Measurements from ENCODE around the gene ZIC3.
"Not testable (repeated sequence)": the region's sequence is repeated elsewhere in the genome, so short reads cannot be mapped to it uniquely, and the experiment has no call there.

ZIC3 gene

DNA sequence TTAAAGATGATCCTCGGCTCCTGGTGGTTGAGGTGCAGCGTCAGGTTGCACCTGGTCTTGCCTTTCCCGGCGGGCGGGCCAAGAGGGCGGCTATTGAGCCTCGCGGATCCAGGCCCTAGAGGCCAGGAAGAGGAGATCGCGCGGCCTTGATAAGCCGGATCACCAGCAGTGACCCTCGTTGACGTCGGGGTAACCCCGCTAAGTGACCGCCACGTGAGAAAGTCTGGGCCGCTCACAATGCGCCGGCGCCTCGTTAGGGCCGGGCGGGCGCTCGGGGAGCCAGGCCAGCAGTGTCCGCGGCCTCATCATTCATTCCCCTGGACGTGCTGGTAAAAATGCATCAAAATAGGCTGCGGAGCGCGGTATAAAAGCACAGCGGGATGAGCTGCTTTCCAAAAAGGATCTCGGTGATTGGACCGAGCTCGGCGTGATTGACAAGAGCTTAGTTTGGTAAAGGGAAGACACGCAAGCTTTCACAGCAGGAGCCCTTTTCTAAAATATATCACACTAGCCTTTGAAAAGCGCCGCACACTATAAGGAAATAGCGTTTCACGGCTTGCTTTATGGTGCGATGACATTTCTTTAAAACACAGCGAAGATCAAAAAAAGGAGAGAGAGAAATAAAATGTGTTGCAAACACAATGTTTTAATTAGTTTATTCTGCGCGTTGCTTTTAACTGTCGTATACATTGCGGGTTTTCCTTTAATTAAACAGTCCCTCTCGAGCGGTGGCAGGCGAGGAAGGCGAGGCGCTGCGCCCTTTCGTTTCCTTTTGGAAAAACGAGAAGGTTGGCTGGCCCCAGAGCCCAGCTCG lies 15.9 kb upstream of the ZIC3 start:
- TF ChIP-seq, protein P1, sequence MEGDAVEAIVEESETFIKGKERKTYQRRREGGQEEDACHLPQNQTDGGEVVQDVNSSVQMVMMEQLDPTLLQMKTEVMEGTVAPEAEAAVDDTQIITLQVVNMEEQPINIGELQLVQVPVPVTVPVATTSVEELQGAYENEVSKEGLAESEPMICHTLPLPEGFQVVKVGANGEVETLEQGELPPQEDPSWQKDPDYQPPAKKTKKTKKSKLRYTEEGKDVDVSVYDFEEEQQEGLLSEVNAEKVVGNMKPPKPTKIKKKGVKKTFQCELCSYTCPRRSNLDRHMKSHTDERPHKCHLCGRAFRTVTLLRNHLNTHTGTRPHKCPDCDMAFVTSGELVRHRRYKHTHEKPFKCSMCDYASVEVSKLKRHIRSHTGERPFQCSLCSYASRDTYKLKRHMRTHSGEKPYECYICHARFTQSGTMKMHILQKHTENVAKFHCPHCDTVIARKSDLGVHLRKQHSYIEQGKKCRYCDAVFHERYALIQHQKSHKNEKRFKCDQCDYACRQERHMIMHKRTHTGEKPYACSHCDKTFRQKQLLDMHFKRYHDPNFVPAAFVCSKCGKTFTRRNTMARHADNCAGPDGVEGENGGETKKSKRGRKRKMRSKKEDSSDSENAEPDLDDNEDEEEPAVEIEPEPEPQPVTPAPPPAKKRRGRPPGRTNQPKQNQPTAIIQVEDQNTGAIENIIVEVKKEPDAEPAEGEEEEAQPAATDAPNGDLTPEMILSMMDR (IDR thresholded peaks at IDR 0.05; ENCODE audit: extremely low read depth, insufficient read depth, missing control alignments) = no peak
- DNase-seq (ENCODE audit: low spot score) = no peak
- in situ Hi-C loops (cut with MboI; ENCODE audit: low pct_unique_long_range_greater_than_20kb, low sequenced_read_pairs, unreplicated experiment) = no loop called here

DNA sequence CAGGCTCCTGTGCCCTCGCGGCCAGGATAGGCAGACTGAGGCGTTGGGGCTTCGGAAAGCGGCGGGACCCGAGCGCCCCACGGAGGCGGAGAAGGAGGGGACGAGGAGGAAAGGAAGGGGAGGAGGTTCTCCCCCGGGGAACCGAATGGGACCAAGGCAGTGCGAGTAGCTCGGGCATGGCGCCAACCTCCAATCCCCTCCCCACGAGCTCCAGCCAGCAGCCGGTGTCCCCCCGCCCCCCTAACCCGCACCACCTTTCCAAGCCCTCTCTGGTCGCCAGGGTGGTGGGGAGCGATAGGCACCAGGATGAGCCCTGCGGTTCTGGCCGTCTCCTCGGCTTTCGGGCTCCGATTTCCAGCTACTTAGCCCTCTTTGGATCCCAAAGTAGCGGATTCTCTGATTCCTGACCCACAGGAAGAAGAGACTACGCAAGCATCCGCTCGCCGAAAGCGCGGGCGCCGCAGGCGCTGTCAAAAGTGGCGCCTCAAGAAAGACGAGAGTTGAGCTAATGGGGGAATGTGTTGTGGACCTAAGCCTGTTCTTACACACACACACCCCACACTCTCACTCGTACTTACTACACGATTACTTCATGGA lies 15.2 kb upstream of the ZIC3 start:
- no peak for DNase-seq (ENCODE audit: low spot score)
- in situ Hi-C loops (cut with MboI; ENCODE audit: low pct_unique_long_range_greater_than_20kb, low sequenced_read_pairs, unreplicated experiment) = no loop called here
- TF ChIP-seq, protein P1 (IDR thresholded peaks at IDR 0.05; ENCODE audit: extremely low read depth, insufficient read depth, missing control alignments) = no peak

- in situ Hi-C loops (cut with MboI; ENCODE audit: low pct_unique_long_range_greater_than_20kb, low sequenced_read_pairs, unreplicated experiment) = not testable (repeated sequence)
These were observed 13.8 kb upstream of the ZIC3 start for GRCh38 chrX:137552098-137552497.

GRCh38 chrX:137562096-137562495 lies 3.8 kb upstream of the ZIC3 start:
- DNase-seq (ENCODE audit: low spot score) = no peak
- in situ Hi-C loops (cut with MboI; ENCODE audit: low pct_unique_long_range_greater_than_20kb, low sequenced_read_pairs, unreplicated experiment) = no loop called here
- TF ChIP-seq, protein P1 (IDR thresholded peaks at IDR 0.05; ENCODE audit: extremely low read depth, insufficient read depth, missing control alignments) = no peak

More at GRCh38 chrX:137552098-137552497, 13.8 kb upstream of the ZIC3 start:
- DNase-seq (ENCODE audit: low spot score) = not testable (repeated sequence)

- TF ChIP-seq, protein P1 (IDR thresholded peaks at IDR 0.05; ENCODE audit: extremely low read depth, insufficient read depth, missing control alignments) = no peak
- in situ Hi-C loops (cut with MboI; ENCODE audit: low pct_unique_long_range_greater_than_20kb, low sequenced_read_pairs, unreplicated experiment) = no loop called here
- no peak for DNase-seq (ENCODE audit: low spot score)
These were observed 2.0 kb upstream of the ZIC3 start for GRCh38 chrX:137563681-137564651.

- DNase-seq (ENCODE audit: low spot score) = no peak
- in situ Hi-C loops (cut with MboI; ENCODE audit: low pct_unique_long_range_greater_than_20kb, low sequenced_read_pairs, unreplicated experiment) = no loop called here
- TF ChIP-seq, protein P1 (IDR thresholded peaks at IDR 0.05; ENCODE audit: extremely low read depth, insufficient read depth, missing control alignments) = no peak
These were observed 516 bp upstream of the ZIC3 start for GRCh38 chrX:137565318-137565904.

Data from GM13977 (cell line).